Left ventricle myocardium inferior (tissue), 1 donor: Measurements from ENCODE around the gene ZNF236. TPM values are rescaled to one million over a fixed set of nuclear protein-coding genes. Genes with fewer than 3 reads are reported as not detected.

ENCODE experiments used
- DNase-seq: peaks from one replicate; pipeline ENCODE4 v3.0.0-alpha.2; 2020
- H3K27ac ChIP-seq: fragments of 200-600 bp; replicated peaks from 2 replicates; pipeline ENCODE4 v1.8.0; 2021
- H3K27me3 ChIP-seq: fragments of 200-600 bp; 2 replicates; pipeline ENCODE4 v1.8.0; 2021; ENCODE audit warnings: low read depth
- H3K36me3 ChIP-seq: fragments of 200-600 bp; 2 replicates; pipeline ENCODE4 v1.8.0; 2021
- H3K4me1 ChIP-seq: fragments of 200-600 bp; 2 replicates; pipeline ENCODE4 v1.8.0; 2021
- H3K4me3 ChIP-seq: fragments of 200-600 bp; 2 replicates; pipeline ENCODE4 v1.8.0; 2021; ENCODE audit warnings: mild to moderate bottlenecking, moderate library complexity
- H3K9me3 ChIP-seq: fragments of 200-600 bp; replicated peaks from 2 replicates; pipeline ENCODE4 v1.8.0; 2021
- intact Hi-C: fragments of 100-400 bp; cut with micrococcal nuclease; formaldehyde crosslinking; loops from one replicate; pipeline ENCODE4 v1.11.0; 2022
- total RNA-seq: library from RNA; stranded (reverse); fragmentation: NEBNext Ultra II Directional; extraction: Animal tissue kit (Norgen Biotek cat#: 25700); gene quantifications from one replicate; pipeline ENCODE4 v1.2.1, GENCODE V29; 2021
- TF ChIP-seq, protein P1 (sequence below): fragments of 200-600 bp; IDR thresholded peaks from 2 replicates; pipeline ENCODE4 v1.8.0; 2021; ENCODE audit warnings: antibody characterized with exemption, mild to moderate bottlenecking, borderline replicate concordance
- donor health status: DM: no; HTN: yes; CAD: no; lungs with severe emphysema.

ZNF236 gene
- total RNA-seq, 1 donor from 2014 or later = 10.6 TPM

DNA sequence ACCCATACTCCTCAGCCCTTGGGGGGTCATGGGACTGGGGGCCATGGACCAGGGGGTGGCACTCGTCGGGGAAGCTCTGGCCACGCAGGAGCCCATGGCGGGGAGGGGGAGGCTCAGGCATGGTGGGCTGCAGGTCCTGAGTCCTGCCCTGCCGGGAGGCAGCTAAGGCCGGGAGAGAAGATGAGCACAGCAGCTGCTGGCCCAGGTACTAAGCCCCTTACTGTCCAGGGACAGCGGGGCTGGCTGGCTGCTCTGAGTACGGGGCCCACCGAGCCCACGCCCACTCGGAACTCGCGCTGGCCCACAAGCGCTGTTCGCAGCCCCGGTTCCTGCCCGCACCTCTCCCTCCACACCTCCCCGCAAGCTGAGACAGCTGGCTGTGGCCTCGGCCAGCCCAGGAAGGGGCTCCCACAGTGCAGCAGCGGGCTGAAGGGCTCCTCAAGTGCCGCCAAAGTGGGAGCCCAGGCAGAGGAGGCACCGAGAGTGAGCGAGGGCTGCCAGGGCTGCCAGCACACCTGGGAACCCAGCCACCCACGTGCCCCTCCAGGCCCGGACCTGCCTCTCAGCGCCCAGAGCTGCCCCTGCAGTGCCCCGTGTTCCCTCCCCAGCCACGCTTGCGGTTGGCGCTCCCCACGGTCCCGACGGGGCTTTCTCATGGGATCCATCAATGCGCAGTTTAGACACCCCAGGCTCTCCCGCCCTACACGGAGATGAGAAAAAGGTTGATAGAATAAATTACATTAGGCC is 33.6 kb upstream of the ZNF236 start:
- intact Hi-C loops = no loop called here
- DNase-seq = no peak
- Histone ChIP-seq H3K27ac (no peak overlapping the region), H3K4me3 (no peak overlapping the region), H3K4me1 (no peaks in the 10 kb centered on the region), H3K36me3 (no peaks in the 10 kb centered on the region), H3K9me3 (peaks cover 16% of the 10 kb centered on the region), H3K27me3 (peaks cover 67% of the 10 kb centered on the region)
- TF ChIP-seq, protein P1, sequence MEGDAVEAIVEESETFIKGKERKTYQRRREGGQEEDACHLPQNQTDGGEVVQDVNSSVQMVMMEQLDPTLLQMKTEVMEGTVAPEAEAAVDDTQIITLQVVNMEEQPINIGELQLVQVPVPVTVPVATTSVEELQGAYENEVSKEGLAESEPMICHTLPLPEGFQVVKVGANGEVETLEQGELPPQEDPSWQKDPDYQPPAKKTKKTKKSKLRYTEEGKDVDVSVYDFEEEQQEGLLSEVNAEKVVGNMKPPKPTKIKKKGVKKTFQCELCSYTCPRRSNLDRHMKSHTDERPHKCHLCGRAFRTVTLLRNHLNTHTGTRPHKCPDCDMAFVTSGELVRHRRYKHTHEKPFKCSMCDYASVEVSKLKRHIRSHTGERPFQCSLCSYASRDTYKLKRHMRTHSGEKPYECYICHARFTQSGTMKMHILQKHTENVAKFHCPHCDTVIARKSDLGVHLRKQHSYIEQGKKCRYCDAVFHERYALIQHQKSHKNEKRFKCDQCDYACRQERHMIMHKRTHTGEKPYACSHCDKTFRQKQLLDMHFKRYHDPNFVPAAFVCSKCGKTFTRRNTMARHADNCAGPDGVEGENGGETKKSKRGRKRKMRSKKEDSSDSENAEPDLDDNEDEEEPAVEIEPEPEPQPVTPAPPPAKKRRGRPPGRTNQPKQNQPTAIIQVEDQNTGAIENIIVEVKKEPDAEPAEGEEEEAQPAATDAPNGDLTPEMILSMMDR = no peak

DNA sequence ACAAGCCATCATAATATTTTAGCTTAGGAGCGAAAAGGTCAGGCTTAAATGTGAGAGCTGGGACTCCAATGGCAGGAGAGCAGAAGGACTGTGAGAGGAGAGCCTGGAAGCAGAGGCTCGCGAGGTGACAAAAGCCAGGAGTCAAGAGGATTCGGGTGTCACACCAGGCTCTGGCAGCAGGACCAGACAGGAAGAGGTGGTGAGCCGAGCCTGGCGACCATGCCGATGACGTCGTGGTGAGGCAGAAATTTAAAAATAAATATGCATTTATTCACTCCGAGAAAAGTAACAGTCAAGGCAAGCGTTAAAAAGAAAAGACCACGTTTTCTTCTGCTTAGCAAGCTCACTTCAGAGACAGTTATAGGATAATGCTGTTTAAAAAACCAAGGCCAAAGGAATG is 31.3 kb upstream of the ZNF236 start:
- no peak overlapping the region for H3K27ac ChIP-seq
- intact Hi-C loops = no loop called here
- TF ChIP-seq, protein P1 = no peak
- no peaks in the 10 kb centered on the region for H3K4me1 ChIP-seq
- H3K36me3 ChIP-seq = no peaks in the 10 kb centered on the region
- no peak overlapping the region for H3K4me3 ChIP-seq
- peaks cover 43% of the 10 kb centered on the region for H3K27me3 ChIP-seq
- H3K9me3 ChIP-seq = peaks cover 19% of the 10 kb centered on the region
- no peak for DNase-seq

DNA sequence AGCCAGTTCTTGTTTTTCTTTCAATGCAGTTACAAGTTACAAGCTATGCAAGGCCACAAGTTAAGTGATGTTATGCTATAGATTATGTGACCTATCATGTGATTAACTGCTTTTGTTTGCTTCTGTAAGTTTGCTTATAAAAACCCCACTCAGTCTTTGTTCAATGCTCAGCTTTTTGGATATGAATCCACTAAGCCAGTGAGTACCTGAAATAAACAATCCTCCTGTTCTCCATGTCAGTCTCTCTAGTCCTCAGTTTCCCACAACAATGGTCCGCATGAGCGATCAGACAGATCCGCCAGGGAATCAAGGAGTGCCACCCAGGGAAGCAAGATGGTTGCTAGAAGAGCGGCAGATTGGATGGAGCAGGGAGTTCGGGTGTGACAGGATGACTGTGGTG is 30.7 kb upstream of the ZNF236 start:
- H3K4me3 ChIP-seq = no peak overlapping the region
- DNase-seq = no peak
- TF ChIP-seq, protein P1 = no peak
- H3K9me3 ChIP-seq = peaks cover 20% of the 10 kb centered on the region
- H3K27me3 ChIP-seq = peaks cover 38% of the 10 kb centered on the region
- H3K4me1 ChIP-seq = no peaks in the 10 kb centered on the region
- intact Hi-C loops = no loop called here
- H3K36me3 ChIP-seq = no peaks in the 10 kb centered on the region
- H3K27ac ChIP-seq = no peak overlapping the region

DNA sequence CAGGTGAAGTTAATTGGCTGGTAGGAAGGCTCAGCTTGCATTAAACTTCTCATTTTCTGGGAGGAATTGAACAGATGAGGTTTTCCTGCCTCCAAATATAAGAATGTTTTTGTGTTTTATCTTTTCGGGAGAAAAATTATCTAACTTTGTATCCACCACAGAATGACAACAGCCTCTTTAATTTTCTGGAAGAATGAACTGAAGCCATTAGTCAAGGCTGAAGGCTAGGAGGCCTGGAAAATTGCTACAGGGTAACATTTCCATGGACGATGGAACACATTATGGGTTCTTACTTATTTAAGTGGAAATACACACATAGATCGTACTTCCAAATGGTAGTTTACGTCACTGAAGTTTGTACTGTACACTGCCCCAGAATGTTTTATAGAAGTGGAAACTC is 28.0 kb upstream of the ZNF236 start:
- Histone ChIP-seq H3K27ac (no peak overlapping the region), H3K4me1 (no peaks in the 10 kb centered on the region), H3K27me3 (peaks cover 11% of the 10 kb centered on the region), H3K9me3 (peaks cover 20% of the 10 kb centered on the region), H3K36me3 (no peaks in the 10 kb centered on the region), H3K4me3 (no peak overlapping the region)
- intact Hi-C loops = no loop called here
- no peak for DNase-seq
- TF ChIP-seq, protein P1 = no peak

DNA sequence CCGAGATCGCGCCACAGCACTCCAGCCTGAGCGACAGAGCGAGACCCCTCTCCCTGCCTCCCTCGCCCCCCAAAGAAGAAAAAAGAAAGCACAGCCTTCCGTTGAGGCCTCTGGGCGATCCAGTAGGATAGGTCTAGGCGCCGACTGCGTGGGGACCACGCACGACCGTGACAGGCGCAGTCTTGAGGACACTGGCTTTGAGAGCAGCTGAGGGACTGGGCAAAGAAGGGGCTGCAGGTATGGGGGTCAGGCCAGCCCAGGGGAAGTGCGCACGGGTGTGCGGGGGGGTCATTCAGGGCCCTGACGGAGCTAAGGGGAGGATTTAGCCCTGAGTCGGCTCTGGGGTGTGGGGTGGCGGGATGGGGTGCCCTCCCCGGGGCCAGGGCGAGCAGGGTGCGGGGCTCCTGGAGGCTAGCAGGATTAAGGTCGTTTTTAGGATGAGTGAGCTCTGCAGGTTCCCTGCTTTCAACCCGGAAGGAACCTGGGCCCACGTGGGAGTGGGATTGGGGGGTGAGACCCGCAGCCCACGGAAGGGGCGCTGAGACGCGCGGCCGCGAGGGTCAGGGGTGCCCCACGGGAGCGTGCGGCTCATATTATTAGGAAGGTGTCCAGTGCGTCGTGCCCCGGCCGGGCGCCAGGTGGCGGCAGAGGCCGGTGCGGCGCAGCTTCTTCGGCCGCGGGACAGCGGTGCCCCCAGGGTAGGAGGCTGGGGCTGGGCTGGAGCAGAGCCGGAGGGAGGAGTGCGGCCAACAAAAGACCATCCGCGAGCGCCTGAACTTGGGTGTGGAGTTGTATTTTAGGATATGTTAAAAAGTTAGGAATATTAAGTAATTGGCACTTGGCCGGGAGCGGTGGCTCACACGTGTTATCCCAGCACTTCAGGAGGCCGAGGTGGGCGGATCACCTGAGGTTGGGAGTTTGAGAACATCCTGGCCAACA is 20.5 kb upstream of the ZNF236 start:
- TF ChIP-seq, protein P1 = peak; percentile 96
- Histone ChIP-seq H3K27ac (no peak overlapping the region), H3K9me3 (no peaks in the 10 kb centered on the region), H3K36me3 (no peaks in the 10 kb centered on the region), H3K27me3 (peaks cover 8% of the 10 kb centered on the region), H3K4me1 (peaks cover 20% of the 10 kb centered on the region), H3K4me3 (peak overlapping the region; percentile 54)
- intact Hi-C loops = loop anchor here (5.0 to 10.0 kb wide), 2 partner anchors 73 to 180 kb away; no protein-coding TSS in a partner anchor
- peak; percentile 59 for DNase-seq
